Endodermal cell (in vitro differentiated cells): Measurements from ENCODE around the gene FDXR. TPM values are rescaled to one million over a fixed set of nuclear protein-coding genes. Genes with fewer than 3 reads are reported as not detected.

Experiments used
- DNase-seq: peaks from one replicate; pipeline ENCODE4 v3.0.0-alpha.2; 2017
- H3K27ac ChIP-seq: 2 replicates; pipeline ENCODE4 v1.5.1; 2013; ENCODE audit warnings: mild to moderate bottlenecking, low read depth, low read length, moderate library complexity
- H3K27me3 ChIP-seq: 2 replicates; pipeline ENCODE4 v1.6.1; 2013; ENCODE audit warnings: mild to moderate bottlenecking, low read length, moderate library complexity; ENCODE audit not compliant: insufficient read depth, control insufficient read depth, poor library complexity, severe bottlenecking
- H3K36me3 ChIP-seq: 2 replicates; pipeline ENCODE4 v1.7.0; 2013; ENCODE audit warnings: mild to moderate bottlenecking, low read length, moderate library complexity; ENCODE audit not compliant: control insufficient read depth, insufficient read depth
- H3K4me1 ChIP-seq: one replicate; pipeline ENCODE4 v1.7.0; 2013; ENCODE audit warnings: low read length; ENCODE audit not compliant: control insufficient read depth, insufficient read depth
- H3K4me3 ChIP-seq: 2 replicates; pipeline ENCODE4 v1.5.1; 2013; ENCODE audit warnings: mild to moderate bottlenecking, low read length, moderate library complexity
- H3K9ac ChIP-seq: 2 replicates; pipeline ENCODE4 v1.6.1; 2013; ENCODE audit warnings: mild to moderate bottlenecking, low read length, moderate library complexity; ENCODE audit not compliant: poor library complexity, severe bottlenecking; ENCODE audit errors: extremely low read depth
- H3K9me3 ChIP-seq: 2 replicates; pipeline ENCODE4 v1.6.1; 2013; ENCODE audit warnings: mild to moderate bottlenecking, low read length, moderate library complexity; ENCODE audit not compliant: control insufficient read depth
- H3K27ac Mint-ChIP-seq: 2 replicates; pipeline ENCODE4 v1.8.0; 2020; ENCODE audit warnings: mixed read lengths
- H3K27me3 Mint-ChIP-seq: 2 replicates; pipeline ENCODE4 v1.8.0; 2021; ENCODE audit warnings: mild to moderate bottlenecking, mixed read lengths; ENCODE audit not compliant: insufficient read depth
- H3K36me3 Mint-ChIP-seq: 2 replicates; pipeline ENCODE4 v1.8.0; 2020; ENCODE audit warnings: low read depth, mixed read lengths
- H3K4me1 Mint-ChIP-seq: 2 replicates; pipeline ENCODE4 v1.8.0; 2020; ENCODE audit warnings: mixed read lengths
- H3K4me3 Mint-ChIP-seq: 2 replicates; pipeline ENCODE4 v1.8.0; 2020; ENCODE audit warnings: mild to moderate bottlenecking, moderate library complexity, mixed read lengths
- H3K9me3 Mint-ChIP-seq: 2 replicates; pipeline ENCODE4 v1.8.0; 2020; ENCODE audit warnings: mild to moderate bottlenecking, mixed read lengths
- WGBS, 2 experiments: methylation state at CpG; one replicate each; pipeline versions ENCODE4 v1.1.5 to v1.1.7; 2013; ENCODE audit warnings: missing lambda C conversion rate in 2 of 2, mixed read lengths in 1 of 2; ENCODE audit not compliant: insufficient coverage in 1 of 2, insufficient read length in 1 of 2; 5-methylcytosine and 5-hydroxymethylcytosine counted together
- total RNA-seq, 2 donors: library from RNA; stranded (reverse); fragmentation: NEBNext Ultra II Directional in 1 of 2; extraction: Animal tissue kit (Norgen Biotek cat#: 25700) in 1 of 2; gene quantifications; 2 replicates in 1 of 2; 3 replicates in 1 of 2; pipeline ENCODE4 v1.2.1, GENCODE V29; 2021
- TF ChIP-seq, protein P1 (sequence below): fragments of 200-600 bp; sonication (generic); conservative IDR thresholded peaks from 2 replicates; pipeline ENCODE4 v1.5.0; 2021; ENCODE audit warnings: antibody characterized with exemption, mild to moderate bottlenecking

Gene FDXR
- total RNA-seq, 2 donors from 2014 or later, result 17.3 to 19.4 TPM

DNA sequence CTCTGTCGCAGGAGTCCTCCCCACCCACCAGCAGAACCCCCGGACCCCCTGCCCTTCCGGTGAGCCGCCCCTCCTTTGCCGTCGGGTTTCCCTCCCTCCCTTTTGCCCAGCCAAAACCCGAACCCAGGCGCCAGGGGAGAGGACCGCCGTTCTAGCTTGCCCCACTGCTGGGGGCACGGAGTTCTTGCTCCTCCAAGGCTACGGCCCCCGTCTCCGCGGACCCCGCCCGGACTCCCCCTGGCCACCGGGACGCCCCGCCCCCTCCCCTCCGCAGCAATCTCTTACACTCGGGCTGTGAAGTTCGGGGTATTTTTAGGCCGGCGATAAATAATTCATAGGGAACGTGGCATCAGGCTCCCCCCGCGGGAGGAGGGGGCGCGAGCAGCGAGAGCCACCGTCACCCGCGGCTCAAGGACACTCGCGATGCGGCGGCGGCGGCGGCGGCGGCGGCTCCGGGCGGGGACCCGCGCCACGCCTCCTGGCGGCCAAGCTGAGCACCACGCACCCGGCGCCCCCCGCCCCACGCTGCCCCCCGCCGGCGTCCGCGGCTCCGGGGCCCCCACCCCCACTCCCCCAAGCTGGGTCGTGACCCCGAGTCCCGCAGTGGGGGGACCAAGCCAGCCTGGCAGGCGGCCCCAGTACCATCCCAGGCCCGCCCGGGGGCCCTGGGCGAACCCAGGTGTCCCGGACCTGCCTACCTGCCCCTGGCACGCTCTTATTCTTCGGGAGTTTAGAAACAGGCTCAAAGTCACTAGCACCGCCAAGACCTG lies 13.2 kb downstream of the FDXR start, which contains the start of gene GRIN2C:
Gene GRIN2C, minus strand, starts transcription at position 427 of the 770 bp plus-strand sequence. CDS start 4,793 bp downstream, outside the sequence.
- Histone ChIP-seq H3K27ac (no peak within 1 kb of the TSS), H3K27me3 (peaks cover 75% of the 10 kb centered on the region), H3K9ac (no peak within 1 kb of the TSS), H3K9me3 (no peaks in the 10 kb centered on the region), H3K4me3 (no peak within 1 kb of the TSS), H3K4me1 (no peaks in the 10 kb centered on the region), H3K36me3 (peaks cover 14% of the 10 kb centered on the region)
- TF ChIP-seq, protein P1, sequence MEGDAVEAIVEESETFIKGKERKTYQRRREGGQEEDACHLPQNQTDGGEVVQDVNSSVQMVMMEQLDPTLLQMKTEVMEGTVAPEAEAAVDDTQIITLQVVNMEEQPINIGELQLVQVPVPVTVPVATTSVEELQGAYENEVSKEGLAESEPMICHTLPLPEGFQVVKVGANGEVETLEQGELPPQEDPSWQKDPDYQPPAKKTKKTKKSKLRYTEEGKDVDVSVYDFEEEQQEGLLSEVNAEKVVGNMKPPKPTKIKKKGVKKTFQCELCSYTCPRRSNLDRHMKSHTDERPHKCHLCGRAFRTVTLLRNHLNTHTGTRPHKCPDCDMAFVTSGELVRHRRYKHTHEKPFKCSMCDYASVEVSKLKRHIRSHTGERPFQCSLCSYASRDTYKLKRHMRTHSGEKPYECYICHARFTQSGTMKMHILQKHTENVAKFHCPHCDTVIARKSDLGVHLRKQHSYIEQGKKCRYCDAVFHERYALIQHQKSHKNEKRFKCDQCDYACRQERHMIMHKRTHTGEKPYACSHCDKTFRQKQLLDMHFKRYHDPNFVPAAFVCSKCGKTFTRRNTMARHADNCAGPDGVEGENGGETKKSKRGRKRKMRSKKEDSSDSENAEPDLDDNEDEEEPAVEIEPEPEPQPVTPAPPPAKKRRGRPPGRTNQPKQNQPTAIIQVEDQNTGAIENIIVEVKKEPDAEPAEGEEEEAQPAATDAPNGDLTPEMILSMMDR, result peak; percentile 75
- Mint-ChIP-seq H3K4me3 (peak within 1 kb of the TSS; percentile 36), H3K27ac (no peak within 1 kb of the TSS), H3K9me3 (no peaks in the 10 kb centered on the region), H3K4me1 (peaks cover 1% of the 10 kb centered on the region), H3K27me3 (peaks cover 73% of the 10 kb centered on the region), H3K36me3 (peaks cover 4% of the 10 kb centered on the region)
- WGBS, 2 experiments, result 4 to 20% methylated on average over 13 to 66 of the region's 72 CpGs
- DNase-seq, result peak; percentile 71

DNA sequence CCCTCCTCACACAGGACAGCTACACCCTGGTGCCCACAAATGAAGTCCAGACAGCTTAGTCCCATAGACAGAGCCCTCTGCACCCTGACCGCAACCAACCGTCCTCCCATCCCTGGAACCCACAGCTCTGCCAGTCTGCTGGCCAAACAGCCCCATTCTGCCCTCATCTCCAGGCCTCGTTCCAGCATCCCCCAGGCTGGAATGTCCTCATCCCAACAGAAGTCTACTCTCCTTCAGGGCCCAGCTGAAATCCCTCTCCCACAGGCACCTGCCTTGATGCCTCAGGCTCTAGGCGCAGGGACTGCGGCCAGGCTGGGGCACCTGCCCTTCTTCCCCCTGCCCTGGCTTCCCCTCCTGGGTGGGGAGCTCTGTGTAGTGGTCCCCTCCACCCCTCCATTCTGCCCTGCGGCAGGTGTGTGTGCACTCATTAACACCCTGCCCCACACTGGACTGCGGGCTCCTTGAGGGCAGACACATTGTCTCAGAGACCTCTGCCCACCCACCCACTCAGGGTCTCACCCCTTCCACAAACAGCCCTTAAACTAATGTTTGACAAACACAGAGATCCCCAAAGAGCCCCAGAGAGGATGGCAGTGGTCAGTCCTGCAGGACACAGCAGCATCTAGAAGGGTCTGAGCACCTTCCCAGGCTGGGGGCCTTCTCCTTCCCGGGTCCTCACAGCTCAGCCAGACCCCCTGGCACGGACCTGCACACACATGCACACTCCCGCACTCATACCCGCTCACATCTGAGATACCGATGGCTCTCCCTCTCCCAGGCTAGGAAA lies 13.9 kb downstream of the FDXR start:
- Histone ChIP-seq H3K4me1 (no peaks in the 10 kb centered on the region), H3K4me3 (no peak overlapping the region), H3K36me3 (peaks cover 9% of the 10 kb centered on the region), H3K9ac (no peak overlapping the region), H3K27me3 (peaks cover 83% of the 10 kb centered on the region), H3K9me3 (no peaks in the 10 kb centered on the region), H3K27ac (no peak overlapping the region)
- peak overlapping the region; percentile 36 for H3K4me3 Mint-ChIP-seq
- TF ChIP-seq, protein P1, result no peak
- 59 to 69% methylated on average over 7 to 12 of the region's 12 CpGs for WGBS, 2 experiments
- H3K9me3 Mint-ChIP-seq, result no peaks in the 10 kb centered on the region
- H3K27me3 Mint-ChIP-seq, result peaks cover 81% of the 10 kb centered on the region
- DNase-seq, result no peak
- no peak overlapping the region for H3K27ac Mint-ChIP-seq
- H3K4me1 Mint-ChIP-seq, result peaks cover 1% of the 10 kb centered on the region
- peaks cover 3% of the 10 kb centered on the region for H3K36me3 Mint-ChIP-seq

DNA sequence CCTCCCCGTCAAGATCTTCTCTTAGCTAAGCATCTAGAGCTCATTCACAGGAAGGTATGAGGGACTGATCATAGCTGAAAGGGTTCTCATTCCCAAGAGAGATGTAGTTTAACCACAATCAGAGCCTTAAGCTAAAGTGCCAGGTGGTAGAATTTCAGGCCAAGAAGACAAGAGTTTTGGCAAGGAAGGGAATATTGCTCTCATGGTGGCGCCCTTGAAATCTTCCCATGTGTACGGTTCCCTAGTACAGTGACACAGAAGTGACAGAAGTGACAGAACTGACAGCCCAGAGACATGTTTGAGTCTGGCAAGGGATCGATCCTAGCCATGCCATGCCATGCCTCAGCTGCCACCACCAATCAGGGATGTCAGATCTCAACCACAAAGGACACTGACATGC lies 15.6 kb downstream of the FDXR start:
- H3K4me3 ChIP-seq, result no peak overlapping the region
- Mint-ChIP-seq H3K27me3 (peaks cover 92% of the 10 kb centered on the region), H3K36me3 (no peaks in the 10 kb centered on the region), H3K27ac (no peak overlapping the region), H3K9me3 (no peaks in the 10 kb centered on the region), H3K4me1 (peaks cover 5% of the 10 kb centered on the region), H3K4me3 (no peak overlapping the region)
- H3K9me3 ChIP-seq, result no peaks in the 10 kb centered on the region
- H3K27me3 ChIP-seq, result peaks cover 95% of the 10 kb centered on the region
- no peak for DNase-seq
- TF ChIP-seq, protein P1, result no peak
- H3K4me1 ChIP-seq, result no peaks in the 10 kb centered on the region
- H3K27ac ChIP-seq, result no peak overlapping the region
- no peak overlapping the region for H3K9ac ChIP-seq
- no peaks in the 10 kb centered on the region for H3K36me3 ChIP-seq
- WGBS, 2 experiments, result 79 to 80% methylated on average over 3 to 4 of the region's 4 CpGs
